Measurements from ENCODE around the gene DRC3. TPM values are rescaled to one million over a fixed set of nuclear protein-coding genes. Genes with fewer than 3 reads are reported as not detected.

Gene DRC3
- total RNA-seq, 1 experiment from 2014 or later: 0.68 TPM

GRCh38 chr17:17963066-17963465 lies 9.6 kb upstream of the DRC3 start:
- Histone ChIP-seq H3K79me1 (ENCODE audit: insufficient read depth, low read depth, low read length, poor library complexity, severe bottlenecking) (no peaks in the 10 kb centered on the region), H3K27ac (ENCODE audit: insufficient read length, low read depth, low read length) (no peak overlapping the region), H3K23me2 (ENCODE audit: insufficient read length, low read depth, low read length, poor library complexity, severe bottlenecking) (no peaks in the 10 kb centered on the region), H2BK15ac (ENCODE audit: low read depth, low read length) (no peak overlapping the region), H3K9me3 (ENCODE audit: control insufficient read depth, low read depth, low read length) (no peaks in the 10 kb centered on the region), H3K4ac (ENCODE audit: low read depth, low read length) (no peak overlapping the region), H2BK120ac (ENCODE audit: low read depth, low read length, poor library complexity, severe bottlenecking) (no peak overlapping the region), H3K4me2 (ENCODE audit: insufficient read depth, insufficient read length, low read length) (no peak overlapping the region), H2AK5ac (ENCODE audit: insufficient read length, low read length) (no peak overlapping the region), H3K9ac (ENCODE audit: extremely low read depth, insufficient read length, low read length) (no peak overlapping the region), H2BK12ac (ENCODE audit: insufficient read length, low read depth, low read length) (no peak overlapping the region), H2BK20ac (ENCODE audit: low read depth, low read length, poor library complexity, severe bottlenecking) (no peak overlapping the region), H2BK5ac (ENCODE audit: insufficient read length, low read length) (no peak overlapping the region), H3K79me2 (ENCODE audit: insufficient read depth, low read length) (no peaks in the 10 kb centered on the region), H3K4me1 (ENCODE audit: insufficient read depth, low read length) (no peaks in the 10 kb centered on the region; the same call in 1 of the 2 replicates), H4K20me1 (ENCODE audit: control insufficient read depth, insufficient read depth, insufficient read length) (no peaks in the 10 kb centered on the region), H3K18ac (ENCODE audit: insufficient read length, low read depth, low read length) (no peak overlapping the region), H3K27me3 (ENCODE audit: insufficient read depth, low read length) (no peaks in the 10 kb centered on the region), H3T11ph (ENCODE audit: low read length) (no peak overlapping the region), H3K14ac (ENCODE audit: insufficient read depth, low read length) (no peak overlapping the region), H2AFZ (ENCODE audit: low read length) (no peak overlapping the region), H3K56ac (ENCODE audit: insufficient read length, low read depth, low read length) (no peak overlapping the region), H4K8ac (replicated peaks; ENCODE audit: insufficient read length, low read depth, low read length) (no peak overlapping the region), H4K5ac (ENCODE audit: insufficient read length, low read depth, low read length) (no peak overlapping the region), H4K91ac (ENCODE audit: insufficient read length, low read depth, low read length) (no peak overlapping the region), H3K23ac (ENCODE audit: insufficient read length, low read depth, low read length) (no peak overlapping the region)
- TF ChIP-seq, protein P1, sequence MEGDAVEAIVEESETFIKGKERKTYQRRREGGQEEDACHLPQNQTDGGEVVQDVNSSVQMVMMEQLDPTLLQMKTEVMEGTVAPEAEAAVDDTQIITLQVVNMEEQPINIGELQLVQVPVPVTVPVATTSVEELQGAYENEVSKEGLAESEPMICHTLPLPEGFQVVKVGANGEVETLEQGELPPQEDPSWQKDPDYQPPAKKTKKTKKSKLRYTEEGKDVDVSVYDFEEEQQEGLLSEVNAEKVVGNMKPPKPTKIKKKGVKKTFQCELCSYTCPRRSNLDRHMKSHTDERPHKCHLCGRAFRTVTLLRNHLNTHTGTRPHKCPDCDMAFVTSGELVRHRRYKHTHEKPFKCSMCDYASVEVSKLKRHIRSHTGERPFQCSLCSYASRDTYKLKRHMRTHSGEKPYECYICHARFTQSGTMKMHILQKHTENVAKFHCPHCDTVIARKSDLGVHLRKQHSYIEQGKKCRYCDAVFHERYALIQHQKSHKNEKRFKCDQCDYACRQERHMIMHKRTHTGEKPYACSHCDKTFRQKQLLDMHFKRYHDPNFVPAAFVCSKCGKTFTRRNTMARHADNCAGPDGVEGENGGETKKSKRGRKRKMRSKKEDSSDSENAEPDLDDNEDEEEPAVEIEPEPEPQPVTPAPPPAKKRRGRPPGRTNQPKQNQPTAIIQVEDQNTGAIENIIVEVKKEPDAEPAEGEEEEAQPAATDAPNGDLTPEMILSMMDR (conservative IDR thresholded peaks at IDR 0.05): no peak
- no peak overlapping the region for H3K4me3 Mint-ChIP-seq
- no peaks in the 10 kb centered on the region for H3K36me3 Mint-ChIP-seq (ENCODE audit: insufficient read depth in 1 of 3, low read depth in 3 of 3)
- no CpG with 5 or more reads among the region's 4 CpGs for WGBS (ENCODE audit: extremely low coverage, insufficient read length, low lambda C conversion rate)
- H3K9me3 Mint-ChIP-seq: no peaks in the 10 kb centered on the region
- no peaks in the 10 kb centered on the region for H3K27me3 Mint-ChIP-seq (ENCODE audit: low read depth)
- no peak for DNase-seq
- H3K27ac Mint-ChIP-seq: no peak overlapping the region
- peaks cover 18 to 21% of the 10 kb centered on the region in 2 experiments for H3K4me1 Mint-ChIP-seq
